Hair follicle dermal papilla cell (primary cell): ENCODE measurements around the gene STAG2. TPM values are rescaled to one million over a fixed set of nuclear protein-coding genes. Genes with fewer than 3 reads are reported as not detected.

Experiments used
- total RNA-seq: library from RNA; depleted of rRNA; stranded (reverse); fragments of >200 nt; gene quantifications from 2 replicates; pipeline ENCODE4 v1.2.3, GENCODE V29; 2012

The STAG2 gene
- 63.3 and 85.0 TPM in 2 replicates for total RNA-seq

GRCh38 chrX:123961268-123962005, at the start of gene STAG2:
Gene STAG2 (plus strand): TSS chrX:123961706. CDS start chrX:124022628, 60,922 bp downstream.

Other genes starting within 250 kb of the STAG2 start
- gene THOC2, start 228.7 kb upstream of the STAG2 start, total RNA-seq = 56.8 and 81.0 TPM in 2 replicates
- gene XIAP, start 101.7 kb upstream of the STAG2 start, total RNA-seq = 26.1 and 30.2 TPM in 2 replicates